Measurements from ENCODE around the gene WSCD2. TPM values are rescaled to one million over a fixed set of nuclear protein-coding genes. Genes with fewer than 3 reads are reported as not detected.

WSCD2 gene
- total RNA-seq, 1 experiment from 2014 or later, result not detected

DNA sequence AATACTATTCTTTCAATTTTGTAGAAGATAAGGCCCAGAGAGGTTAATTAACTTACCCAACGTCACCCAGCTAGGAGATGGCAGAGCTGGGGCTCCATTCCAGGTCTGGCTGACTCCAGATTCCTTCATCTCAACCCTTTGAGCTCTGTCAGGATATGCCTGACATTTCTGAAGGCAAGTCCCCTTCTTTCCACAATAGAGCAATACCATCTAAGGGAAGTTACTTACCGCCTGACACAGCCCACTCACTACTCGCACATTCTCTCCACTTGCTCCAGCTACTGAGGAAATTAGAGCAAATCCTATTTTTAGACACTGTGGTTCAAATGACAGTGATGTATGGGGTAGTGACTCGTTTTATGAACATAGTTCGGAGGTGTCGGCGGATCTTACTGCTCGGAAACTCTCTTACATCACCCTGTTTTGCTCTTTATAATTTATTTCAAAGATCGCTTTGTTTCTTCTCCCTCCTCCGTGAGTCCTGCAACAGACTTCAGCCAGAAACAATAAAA, 2.0 kb upstream of the WSCD2 start:
- DNase-seq (ENCODE audit: low spot score), result no peak

- DNase-seq (ENCODE audit: low spot score), result no peak
Measured at GRCh38 chr12:108127654-108128053, 1.4 kb upstream of the WSCD2 start.

GRCh38 chr12:108128221-108129016, 669 bp upstream of the WSCD2 start:
- DNase-seq (ENCODE audit: low spot score), result no peak

- no peak for DNase-seq (ENCODE audit: low spot score)
Measured at GRCh38 chr12:108131035-108131434, 1.9 kb downstream of the WSCD2 start.

- no peak for DNase-seq (ENCODE audit: low spot score)
Measured at GRCh38 chr12:108131657-108132126, 2.6 kb downstream of the WSCD2 start.

GRCh38 chr12:108133482-108133881, 4.4 kb downstream of the WSCD2 start:
- no peak for DNase-seq (ENCODE audit: low spot score)

- DNase-seq (ENCODE audit: low spot score), result no peak
Measured at GRCh38 chr12:108134744-108135143, 5.7 kb downstream of the WSCD2 start.

DNA sequence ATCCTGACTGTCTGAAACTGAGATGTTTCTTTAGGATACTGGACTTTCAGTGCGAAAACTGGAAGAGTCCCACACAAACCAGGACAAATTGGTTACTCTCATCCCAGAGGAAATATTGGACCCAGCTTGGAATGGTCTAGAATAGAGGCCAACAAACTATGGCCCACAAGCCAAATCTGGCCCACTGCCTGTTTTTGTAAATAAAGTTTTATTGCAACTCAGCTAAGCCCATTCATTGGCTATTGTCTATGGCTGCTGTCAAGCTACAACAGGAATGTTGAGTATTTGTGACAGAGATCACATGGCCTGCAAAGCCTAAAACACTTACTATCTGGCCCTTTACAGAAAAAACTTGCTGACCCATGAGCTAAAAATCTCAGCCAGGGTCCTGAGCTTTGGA, 6.5 kb downstream of the WSCD2 start:
- DNase-seq (ENCODE audit: low spot score), result no peak

- no peak for DNase-seq (ENCODE audit: low spot score)
Measured at GRCh38 chr12:108136697-108137096, 7.6 kb downstream of the WSCD2 start.

GRCh38 chr12:108139454-108139853, 10.4 kb downstream of the WSCD2 start:
- DNase-seq (ENCODE audit: low spot score), result no peak

GRCh38 chr12:108140501-108140900, 11.4 kb downstream of the WSCD2 start:
- no peak for DNase-seq (ENCODE audit: low spot score)

GRCh38 chr12:108141600-108142130, 12.6 kb downstream of the WSCD2 start:
- DNase-seq (ENCODE audit: low spot score), result no peak

GRCh38 chr12:108143144-108143543, 14.1 kb downstream of the WSCD2 start:
- no peak for DNase-seq (ENCODE audit: low spot score)

DNA sequence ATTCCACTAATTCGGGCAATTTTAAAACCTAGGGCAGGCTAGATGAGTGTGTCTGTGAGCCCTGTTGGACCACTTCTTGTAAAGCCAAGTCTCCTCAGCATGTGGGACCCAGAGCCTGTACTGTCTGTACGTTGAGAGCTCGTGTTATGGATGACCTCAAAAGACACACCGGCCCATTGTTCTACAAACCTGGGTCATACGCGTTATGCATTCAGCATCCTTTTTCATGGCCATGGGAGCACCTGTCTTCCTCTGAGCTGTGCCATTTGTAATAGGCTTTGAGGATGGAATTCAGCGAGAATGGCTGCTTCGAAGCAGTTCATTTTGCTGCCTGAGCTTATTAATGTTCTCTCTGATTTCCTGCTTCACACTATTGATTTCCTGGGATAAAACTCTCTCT, 15.0 kb downstream of the WSCD2 start:
- DNase-seq (ENCODE audit: low spot score), result no peak

DNA sequence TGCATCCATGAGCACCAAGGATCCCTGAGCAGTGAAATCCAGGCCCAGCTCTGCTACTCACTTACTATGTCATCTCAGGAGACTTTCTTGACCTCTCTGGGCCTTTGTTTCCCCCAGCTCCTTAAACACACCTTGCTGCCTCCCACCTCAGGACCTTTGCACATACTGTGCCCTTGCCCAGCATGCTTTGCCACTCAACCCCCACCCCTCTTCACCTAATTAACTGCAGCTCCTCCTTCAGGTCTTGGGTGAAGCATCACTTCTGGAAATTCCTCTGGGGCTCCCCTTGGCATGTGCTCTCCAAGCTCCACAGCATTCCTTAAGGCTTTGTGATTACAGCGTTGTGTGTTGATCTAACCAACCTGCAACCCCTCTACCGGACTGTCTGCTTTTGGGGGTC, 15.9 kb downstream of the WSCD2 start:
- DNase-seq (ENCODE audit: low spot score), result no peak

GRCh38 chr12:108146035-108146893, 17.2 kb downstream of the WSCD2 start:
- no peak for DNase-seq (ENCODE audit: low spot score)

DNA sequence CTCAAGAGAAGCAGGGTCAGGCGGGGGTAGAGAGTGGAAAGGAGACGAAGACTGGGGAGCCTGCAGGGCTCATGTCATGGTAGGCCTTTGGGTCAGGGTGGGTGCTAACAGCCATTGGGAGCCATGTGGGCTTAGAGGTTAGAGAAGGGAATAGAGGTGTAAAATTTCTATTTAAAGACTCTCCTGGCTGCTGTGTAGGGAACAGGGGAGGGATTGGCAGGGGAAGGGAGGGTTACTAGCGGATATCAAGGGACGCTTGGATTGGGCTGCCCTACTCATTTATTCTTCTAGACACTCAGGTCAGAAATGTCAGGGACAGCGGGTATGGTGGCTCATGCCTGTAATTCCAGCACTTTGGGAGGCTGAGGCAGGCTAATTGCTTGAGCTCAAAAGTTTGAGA, 18.2 kb downstream of the WSCD2 start:
- no peak for DNase-seq (ENCODE audit: low spot score)

DNA sequence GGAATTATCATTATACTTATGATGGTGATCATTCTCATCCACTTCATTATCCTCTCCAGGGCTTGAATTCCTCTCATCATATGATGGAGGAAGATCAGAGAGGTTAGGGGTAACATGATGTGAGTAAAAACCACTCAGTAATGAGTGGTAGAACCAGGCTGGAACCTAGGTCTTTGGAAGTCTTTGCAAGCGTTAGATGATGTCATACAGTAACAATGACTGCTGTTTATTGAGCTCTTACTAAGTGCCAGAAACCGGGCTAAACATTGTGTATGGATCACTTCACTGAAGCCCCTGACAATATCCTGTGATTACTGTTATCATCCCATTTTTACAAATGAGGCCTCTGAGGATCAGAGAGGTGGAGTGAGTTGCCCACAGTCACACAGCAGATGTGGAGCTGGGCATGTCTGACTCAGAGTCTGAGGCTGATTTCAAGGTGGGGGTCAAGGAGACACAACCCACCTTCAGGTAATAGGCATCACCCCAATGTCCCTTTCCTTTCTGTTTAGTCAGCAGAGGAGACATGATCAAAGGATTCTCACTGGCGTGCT, 19.5 kb downstream of the WSCD2 start:
- DNase-seq (ENCODE audit: low spot score), result no peak

GRCh38 chr12:108150436-108150835, 21.3 kb downstream of the WSCD2 start:
- DNase-seq (ENCODE audit: low spot score), result no peak

GRCh38 chr12:108151533-108152169, 22.6 kb downstream of the WSCD2 start:
- DNase-seq (ENCODE audit: low spot score), result no peak

DNA sequence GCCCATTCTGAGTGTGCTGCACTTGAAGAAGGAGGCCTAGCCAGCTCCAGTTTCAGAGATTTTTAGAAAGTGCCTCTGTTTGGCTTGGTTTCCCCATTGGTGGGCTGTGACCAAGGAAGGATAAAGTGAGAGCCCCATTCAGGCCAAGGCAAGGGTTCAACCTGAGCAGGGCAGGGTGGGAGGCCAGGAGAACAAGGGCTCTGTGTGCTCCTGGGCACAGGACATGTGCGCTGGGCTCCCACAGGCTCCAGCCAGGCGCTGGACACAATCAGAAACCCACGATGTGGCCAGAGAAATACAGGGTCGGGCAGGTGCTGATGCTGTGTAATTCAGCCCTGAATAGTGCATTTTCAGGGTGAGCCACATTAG, 23.1 kb downstream of the WSCD2 start:
- DNase-seq (ENCODE audit: low spot score), result no peak
